Keratinocyte (primary cell): ENCODE measurements around the gene IL23A. TPM values are rescaled to one million over a fixed set of nuclear protein-coding genes. Genes with fewer than 3 reads are reported as not detected.
"Not testable (repeated sequence)": the region's sequence is repeated elsewhere in the genome, so short reads cannot be mapped to it uniquely, and the experiment has no call there.

ENCODE experiments used
- DNase-seq: peaks from one replicate; pipeline ENCODE4 v3.0.0-alpha.2; 2011; ENCODE audit warnings: low read depth, missing footprints, low spot score
- FAIRE-seq: peaks from 2 replicates; lab custom pipeline; 2011; peaks lifted over from hg19 to GRCh38; lab: Jason Lieb, UNC
- H2AFZ ChIP-seq: 2 replicates; pipeline ENCODE4 v1.6.0; 2012; ENCODE audit warnings: low read length, control low read depth, inconsistent platforms; ENCODE audit not compliant: control insufficient read depth
- H3K27ac ChIP-seq: 2 replicates; pipeline ENCODE4 v1.5.1; 2011; ENCODE audit warnings: low read length; ENCODE audit not compliant: control insufficient read depth, insufficient read depth
- H3K27me3 ChIP-seq: 3 replicates; pipeline ENCODE4 v1.6.0; 2011; ENCODE audit warnings: low read length; ENCODE audit not compliant: control insufficient read depth, insufficient read depth; ENCODE audit errors: extremely low read depth
- H3K36me3 ChIP-seq, 2 experiments: 2 replicates in 1 of 2; 3 replicates in 1 of 2; pipeline ENCODE4 v1.5.1; 2011; ENCODE audit warnings: low read length in 2 of 2, mild to moderate bottlenecking in 1 of 2; ENCODE audit not compliant: control insufficient read depth in 2 of 2, insufficient read depth in 2 of 2; ENCODE audit errors: extremely low read depth in 1 of 2
- H3K4me1 ChIP-seq: 3 replicates; pipeline ENCODE4 v1.5.1; 2011; ENCODE audit warnings: low read length; ENCODE audit not compliant: control insufficient read depth, insufficient read depth; ENCODE audit errors: extremely low read depth
- H3K4me2 ChIP-seq: 3 replicates; pipeline ENCODE4 v1.6.0; 2011; ENCODE audit warnings: low read depth, low read length; ENCODE audit not compliant: control insufficient read depth, insufficient read depth; ENCODE audit errors: extremely low read depth
- H3K4me3 ChIP-seq, 3 experiments: fragments of 200-600 bp in 1 of 3; sonication (generic) in 1 of 3; 2 replicates in 2 of 3; 3 replicates in 1 of 3; pipeline ENCODE4 v1.5.1; 2011 to 2016; ENCODE audit warnings: low read length in 3 of 3, mild to moderate bottlenecking in 3 of 3, control low read depth in 2 of 3, inconsistent platforms in 1 of 3, low read depth in 1 of 3, mixed read lengths in 1 of 3, mixed run types in 1 of 3, moderate library complexity in 1 of 3; ENCODE audit not compliant: control insufficient read depth in 2 of 3, insufficient read depth in 2 of 3; ENCODE audit errors: extremely low read depth in 1 of 3
- H3K79me2 ChIP-seq: 2 replicates; pipeline ENCODE4 v1.6.0; 2012; ENCODE audit warnings: low read length; ENCODE audit not compliant: control insufficient read depth, insufficient read depth
- H3K9ac ChIP-seq: 3 replicates; pipeline ENCODE4 v1.6.0; 2011; ENCODE audit warnings: low read length; ENCODE audit not compliant: control insufficient read depth, insufficient read depth; ENCODE audit errors: extremely low read depth
- H3K9me1 ChIP-seq: 3 replicates; pipeline ENCODE4 v1.6.0; 2011; ENCODE audit warnings: low read length; ENCODE audit not compliant: control insufficient read depth, insufficient read depth; ENCODE audit errors: extremely low read depth
- H3K9me3 ChIP-seq: 2 replicates; pipeline ENCODE4 v1.5.1; 2012; ENCODE audit warnings: low read depth, low read length; ENCODE audit not compliant: control insufficient read depth
- H4K20me1 ChIP-seq: 3 replicates; pipeline ENCODE4 v1.6.0; 2011; ENCODE audit warnings: low read length; ENCODE audit not compliant: control insufficient read depth, insufficient read depth; ENCODE audit errors: extremely low read depth
- CTCF ChIP-seq, 3 experiments: IDR thresholded peaks in 1 of 3; conservative IDR thresholded peaks in 1 of 3; optimal IDR thresholded peaks in 1 of 3; 2 replicates in 2 of 3; 3 replicates in 1 of 3; pipeline versions ENCODE3 to v1.5.1; 2011; ENCODE audit warnings: low read length in 3 of 3, mild to moderate bottlenecking in 3 of 3, moderate library complexity in 2 of 3, control low read depth in 1 of 3, inconsistent platforms in 1 of 3; ENCODE audit not compliant: insufficient read depth in 2 of 3; ENCODE audit errors: extremely low read depth in 1 of 3
- EZH2 ChIP-seq: IDR thresholded peaks from one replicate; pipeline ENCODE4 v1.6.1; 2012; ENCODE audit warnings: inconsistent platforms, mild to moderate bottlenecking, low read length, moderate library complexity
- dilution Hi-C: fragments of 300-500 bp; cut with MboI; formaldehyde crosslinking; loops from one replicate; pipeline ENCODE4 v1.7.0; 2020; ENCODE audit warnings: low sequenced_read_pairs; ENCODE audit not compliant: extremely low pct_ligation_motif_present
- polyA plus RNA-seq, 5 experiments: library from polyadenylated mRNA; depleted of rRNA in 3 of 5; stranded (reverse) in 3 of 5; stranded (forward) in 1 of 5; unstranded in 1 of 5; fragments of >200 nt; gene quantifications; 1 replicate in 1 of 5; 2 replicates in 3 of 5; 3 replicates in 1 of 5; pipeline versions ENCODE4 v1.2.1 to v1.2.3, GENCODE V29; 2011 to 2012; ENCODE audit warnings: missing spikeins in 2 of 5, low read depth in 1 of 5, low replicate concordance in 1 of 5

IL23A gene
- polyA plus RNA-seq, 1 donor (not counting 4 experiments of a cell fraction or from before 2014, with no cell fraction given): 1.5 TPM

GRCh38 chr12:56341616-56342015, 2.9 kb downstream of the IL23A start:
- FAIRE-seq (no peak), DNase-seq (no peak)
- Histone ChIP-seq H4K20me1 (no peaks in the 10 kb centered on the region), H2AFZ (no peak overlapping the region), H3K9me1 (no peaks in the 10 kb centered on the region), H3K9me3 (no peaks in the 10 kb centered on the region), H3K27ac (no peak overlapping the region), H3K36me3 (peaks cover 20 to 27% of the 10 kb centered on the region in 2 experiments), H3K4me2 (no peak overlapping the region), H3K27me3 (no peaks in the 10 kb centered on the region), H3K4me1 (peaks cover 22% of the 10 kb centered on the region), H3K4me3 (no peak overlapping the region), H3K9ac (no peak overlapping the region), H3K79me2 (no peaks in the 10 kb centered on the region)
- dilution Hi-C loops: no loop called here
- TF ChIP-seq EZH2 (no peak), CTCF (optimal IDR thresholded peaks at IDR 0.05 in 1 of 3, IDR thresholded peaks at IDR 0.05 in 1 of 3, conservative IDR thresholded peaks at IDR 0.05 in 1 of 3; ENCODE audit: extremely low read depth in 1 of 3, insufficient read depth in 2 of 3, low read length in 3 of 3) (no peak)

GRCh38 chr12:56342290-56342689, 3.6 kb downstream of the IL23A start:
- FAIRE-seq, DNase-seq, H3K79me2 ChIP-seq, H3K9me1 ChIP-seq, H3K4me3 ChIP-seq, H3K9me3 ChIP-seq, H4K20me1 ChIP-seq, H3K27me3 ChIP-seq, H2AFZ ChIP-seq, H3K9ac ChIP-seq, dilution Hi-C loops, H3K27ac ChIP-seq, H3K4me2 ChIP-seq: not testable (repeated sequence)
- peaks cover 26 to 31% of the 10 kb centered on the region in 2 experiments for H3K36me3 ChIP-seq
- peaks cover 22% of the 10 kb centered on the region for H3K4me1 ChIP-seq

- dilution Hi-C loops: no loop called here
- no peak overlapping the region for H3K4me2 ChIP-seq
- H3K27ac ChIP-seq: no peak overlapping the region
- H3K27me3 ChIP-seq: no peaks in the 10 kb centered on the region
- TF ChIP-seq CTCF (optimal IDR thresholded peaks at IDR 0.05 in 1 of 3, IDR thresholded peaks at IDR 0.05 in 1 of 3, conservative IDR thresholded peaks at IDR 0.05 in 1 of 3; ENCODE audit: extremely low read depth in 1 of 3, insufficient read depth in 2 of 3, low read length in 3 of 3): peak in 2 of 3 experiments; percentile 8 to 30
- TF ChIP-seq EZH2: no peak
- no peaks in the 10 kb centered on the region for H3K79me2 ChIP-seq
- no peak overlapping the region for H3K9ac ChIP-seq
- no peaks in the 10 kb centered on the region for H4K20me1 ChIP-seq
- no peak overlapping the region for H3K4me3 ChIP-seq
- no peak for FAIRE-seq
- peaks cover 6% of the 10 kb centered on the region for H3K4me1 ChIP-seq
- no peaks in the 10 kb centered on the region for H3K9me1 ChIP-seq
- no peak for DNase-seq
- H3K36me3 ChIP-seq: peaks cover 55 to 57% of the 10 kb centered on the region in 2 experiments
- H3K9me3 ChIP-seq: no peaks in the 10 kb centered on the region
- H2AFZ ChIP-seq: no peak overlapping the region
These were observed 8.0 kb downstream of the IL23A start for GRCh38 chr12:56346675-56347074.

- H3K9me3 ChIP-seq, H3K27me3 ChIP-seq, H2AFZ ChIP-seq, H3K4me2 ChIP-seq, H3K27ac ChIP-seq, DNase-seq, H3K9me1 ChIP-seq, FAIRE-seq, H3K4me1 ChIP-seq, H3K4me3 ChIP-seq, H4K20me1 ChIP-seq, H3K79me2 ChIP-seq, H3K9ac ChIP-seq, dilution Hi-C loops: not testable (repeated sequence)
- H3K36me3 ChIP-seq: peaks cover 56 to 58% of the 10 kb centered on the region in 2 experiments
These were observed 8.6 kb downstream of the IL23A start for GRCh38 chr12:56347255-56347654.
